ENCODE data around the gene KRT17.
"Not testable (repeated sequence)": the region's sequence is repeated elsewhere in the genome, so short reads cannot be mapped to it uniquely, and the experiment has no call there.

KRT17 gene

DNA sequence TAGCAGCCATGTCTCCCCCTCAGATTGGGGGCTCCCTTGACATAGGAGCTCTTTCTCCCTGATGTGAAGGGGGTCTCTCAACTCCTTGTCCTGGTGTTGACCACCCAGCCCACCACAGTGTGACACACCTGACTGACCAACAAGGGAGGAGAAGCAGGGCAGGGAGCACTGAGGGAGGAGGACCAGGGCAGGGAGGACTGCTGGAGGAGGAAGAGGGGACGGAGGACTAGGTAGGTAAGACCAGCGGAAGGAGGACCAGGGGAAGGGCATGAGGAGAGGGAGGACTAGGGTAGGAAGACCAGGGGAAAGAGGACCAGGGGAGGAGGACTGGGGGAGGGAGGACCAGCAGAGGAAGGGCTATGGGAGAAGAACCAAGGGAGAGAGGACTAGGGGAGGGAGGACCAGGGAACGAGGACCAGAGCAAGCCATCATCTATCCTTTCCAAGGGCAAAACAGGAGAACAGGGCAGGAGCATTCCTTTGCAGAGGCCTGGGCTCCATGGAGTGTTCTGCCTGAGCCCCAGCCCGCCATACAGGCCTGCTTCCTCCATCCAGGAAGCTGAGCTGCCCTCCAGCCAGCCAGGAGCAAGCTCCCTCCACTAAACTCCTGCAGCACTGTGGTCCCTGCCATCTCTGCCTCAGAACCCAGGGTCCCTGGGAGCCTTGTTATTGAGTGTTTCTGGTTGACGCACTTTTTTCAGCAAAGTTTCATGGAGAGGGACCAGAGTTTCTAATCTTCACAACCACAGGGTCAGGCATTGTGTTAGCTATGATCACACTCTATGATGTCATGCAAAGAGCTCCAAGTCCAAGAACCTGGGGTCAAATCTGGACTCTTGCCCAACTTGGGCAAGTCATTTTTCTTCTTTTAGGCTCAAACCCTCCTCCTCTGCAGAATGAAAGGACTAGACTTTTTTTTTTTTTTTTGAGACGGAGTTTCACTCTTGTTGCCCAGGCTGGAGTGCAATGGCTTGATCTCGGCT, 15.4 kb upstream of the KRT17 start:
- intact Hi-C loops (cut with DNase I), result no loop called here
- DNase-seq, result no peak

DNA sequence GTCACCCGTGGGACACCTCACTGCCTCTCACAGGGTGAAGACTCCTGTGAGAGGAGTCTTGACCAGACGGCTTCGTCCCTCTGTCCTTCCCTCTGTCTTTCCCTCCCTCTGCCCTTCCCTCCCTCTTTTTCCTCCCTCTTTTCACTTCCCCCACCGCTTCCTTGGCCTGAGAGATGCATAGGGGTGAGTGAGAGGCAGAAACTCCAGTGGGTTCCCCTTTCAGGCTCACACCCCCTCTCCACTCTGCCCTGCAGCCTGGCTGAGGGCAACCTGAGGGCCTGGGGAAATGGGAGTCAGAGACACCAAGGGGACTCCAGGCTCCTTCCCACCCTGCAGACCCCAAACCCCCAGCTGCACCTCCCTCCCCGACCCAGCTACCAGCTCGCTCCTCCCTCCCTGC, 14.6 kb upstream of the KRT17 start:
- DNase-seq, result no peak

DNA sequence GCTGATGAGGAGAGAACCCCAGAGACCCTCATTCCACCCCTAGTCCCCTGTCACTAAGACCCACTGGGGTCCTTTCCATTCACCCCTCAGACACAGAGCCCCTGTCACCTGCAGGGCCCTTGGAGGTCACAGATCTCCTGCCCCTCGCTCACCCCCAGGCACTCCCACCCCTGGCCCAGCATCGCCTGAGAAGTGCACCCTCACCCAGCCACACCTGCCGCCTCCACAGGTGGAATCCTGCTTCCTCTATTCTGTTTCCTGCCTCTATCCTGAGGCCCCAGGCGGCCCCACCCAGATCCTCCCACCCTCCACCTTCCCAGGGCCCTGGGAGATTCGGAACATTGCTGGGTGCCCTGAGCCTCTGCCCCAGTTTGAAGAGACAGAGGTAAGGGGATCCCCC, 13.8 kb upstream of the KRT17 start:
- intact Hi-C loops (cut with DNase I), result no loop called here
- DNase-seq, result no peak

More for the DNA sequence above, 14.6 kb upstream of the KRT17 start:
- intact Hi-C loops (cut with DNase I), result no loop called here

DNA sequence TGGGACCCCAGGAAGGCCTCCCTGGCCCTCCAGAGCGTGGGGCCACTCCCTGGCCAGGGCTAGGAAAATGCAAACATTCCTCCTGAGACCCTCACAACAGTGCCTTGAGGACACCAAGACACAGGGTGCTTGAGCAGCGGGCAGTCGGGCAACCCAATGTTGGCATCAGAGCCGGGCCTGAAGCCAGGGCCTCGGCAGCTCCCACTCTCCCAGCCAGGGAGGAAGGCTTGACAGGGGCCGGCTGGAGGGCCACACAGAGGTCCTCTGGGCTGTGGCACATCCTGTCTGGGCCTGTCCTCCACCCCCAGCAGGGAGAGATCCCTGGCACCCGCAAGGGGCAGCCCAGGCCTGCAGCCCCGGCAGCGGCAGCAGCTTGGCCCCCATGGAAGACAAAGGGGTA, 12.3 kb upstream of the KRT17 start:
- intact Hi-C loops (cut with DNase I), result no loop called here
- no peak for DNase-seq

DNA sequence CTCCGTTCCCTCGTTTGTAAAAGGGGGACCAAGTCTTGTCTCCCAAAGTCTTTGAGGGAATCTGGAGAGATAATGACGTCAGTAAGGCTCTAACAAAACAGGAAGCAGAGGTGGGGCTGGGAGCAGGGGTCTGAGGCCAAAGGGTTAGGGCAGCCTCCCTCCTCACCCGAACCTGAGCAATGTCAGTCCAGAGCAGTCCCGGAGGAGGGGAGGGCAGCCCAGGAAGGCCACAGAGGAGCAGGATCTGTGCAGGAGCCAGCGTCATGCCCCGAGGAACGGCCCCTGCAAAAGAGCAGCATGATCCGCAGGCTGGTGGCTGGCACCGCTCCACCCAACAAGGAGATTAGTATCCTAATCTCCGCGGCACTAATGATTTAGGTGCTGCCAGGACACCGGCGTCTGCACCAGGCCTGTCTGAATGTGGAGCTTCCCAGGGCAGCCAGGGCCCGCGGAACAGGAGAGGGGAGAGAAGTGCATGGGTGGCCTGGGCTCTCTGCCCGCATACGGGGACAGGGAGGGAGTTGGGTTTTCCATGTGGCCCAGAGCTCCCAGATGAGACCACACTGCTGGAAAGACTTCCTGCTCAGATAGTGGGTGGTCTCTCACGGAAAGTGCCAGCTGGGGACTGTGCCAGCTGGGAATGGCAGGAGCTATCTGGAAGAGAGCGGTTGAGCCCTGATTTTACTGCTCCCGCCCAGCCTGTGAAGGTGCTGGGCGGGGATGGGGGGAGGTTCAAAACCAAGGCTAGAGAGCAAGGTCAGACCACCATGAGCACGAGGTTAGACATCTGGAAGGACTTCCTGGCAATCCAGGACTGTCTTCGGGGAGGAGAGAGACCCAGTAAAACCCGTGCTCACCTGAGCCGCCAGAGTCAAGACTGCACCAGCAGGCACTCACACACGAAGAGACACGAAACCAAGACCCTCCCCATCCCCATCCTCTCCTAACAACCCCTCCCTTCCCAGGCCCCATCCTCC, 11.0 kb upstream of the KRT17 start:
- intact Hi-C loops (cut with DNase I), result no loop called here

DNA sequence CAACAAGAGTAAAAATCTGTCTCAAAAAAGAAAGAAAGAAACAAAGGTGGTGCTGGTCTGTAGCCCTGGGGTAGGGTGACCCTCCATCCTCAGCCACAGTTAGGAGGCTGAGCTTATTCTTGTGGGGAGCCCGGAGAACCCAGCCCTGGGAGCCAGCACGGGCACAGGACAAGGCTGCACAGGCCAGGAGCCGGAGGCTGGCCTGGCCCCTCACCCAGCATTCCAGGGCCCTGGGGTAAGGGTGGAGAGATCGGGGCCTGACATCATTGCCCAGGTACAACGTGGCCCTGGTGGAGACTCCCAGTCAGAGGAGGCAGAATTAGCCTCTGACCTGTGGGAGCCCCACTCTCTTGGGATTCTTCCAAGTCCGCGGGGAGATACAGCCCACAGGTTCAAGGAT, 10.3 kb upstream of the KRT17 start:
- no peak for DNase-seq
- intact Hi-C loops (cut with DNase I), result no loop called here

More for the DNA sequence above, 11.0 kb upstream of the KRT17 start:
- no peak for DNase-seq

DNA sequence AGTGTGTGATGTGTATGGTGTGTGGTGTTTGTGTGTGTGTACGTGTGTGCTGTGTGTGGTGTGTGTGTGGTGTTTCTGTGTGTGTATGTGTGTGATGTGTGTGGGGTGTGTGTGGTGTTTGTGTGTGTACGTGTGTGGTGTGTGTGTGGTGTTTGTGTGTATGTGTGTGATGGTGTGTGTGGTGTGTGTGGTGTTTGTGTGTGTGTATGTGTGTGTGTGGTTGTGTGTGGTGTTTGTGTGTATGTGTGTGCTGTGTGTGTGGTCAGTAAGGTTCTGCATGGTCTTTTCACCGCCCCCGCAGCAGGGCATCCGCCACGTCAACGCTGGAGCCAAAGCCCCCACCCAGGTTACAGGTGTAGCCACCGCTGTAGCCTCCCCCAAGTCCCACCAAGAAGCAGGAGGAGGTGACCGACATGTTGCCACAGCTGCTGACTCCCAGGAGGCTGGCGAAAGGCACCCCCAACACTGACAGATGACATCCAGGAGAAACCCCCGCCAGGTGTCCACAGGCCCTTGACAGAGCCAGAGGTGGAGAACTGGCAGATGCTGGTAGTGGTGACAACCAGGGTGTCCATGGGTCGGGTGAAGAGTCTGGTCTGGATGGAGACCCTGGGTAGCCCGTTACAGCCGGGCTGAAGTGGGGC, 9.3 kb upstream of the KRT17 start:
- no peak for DNase-seq
- intact Hi-C loops (cut with DNase I), result no loop called here

DNA sequence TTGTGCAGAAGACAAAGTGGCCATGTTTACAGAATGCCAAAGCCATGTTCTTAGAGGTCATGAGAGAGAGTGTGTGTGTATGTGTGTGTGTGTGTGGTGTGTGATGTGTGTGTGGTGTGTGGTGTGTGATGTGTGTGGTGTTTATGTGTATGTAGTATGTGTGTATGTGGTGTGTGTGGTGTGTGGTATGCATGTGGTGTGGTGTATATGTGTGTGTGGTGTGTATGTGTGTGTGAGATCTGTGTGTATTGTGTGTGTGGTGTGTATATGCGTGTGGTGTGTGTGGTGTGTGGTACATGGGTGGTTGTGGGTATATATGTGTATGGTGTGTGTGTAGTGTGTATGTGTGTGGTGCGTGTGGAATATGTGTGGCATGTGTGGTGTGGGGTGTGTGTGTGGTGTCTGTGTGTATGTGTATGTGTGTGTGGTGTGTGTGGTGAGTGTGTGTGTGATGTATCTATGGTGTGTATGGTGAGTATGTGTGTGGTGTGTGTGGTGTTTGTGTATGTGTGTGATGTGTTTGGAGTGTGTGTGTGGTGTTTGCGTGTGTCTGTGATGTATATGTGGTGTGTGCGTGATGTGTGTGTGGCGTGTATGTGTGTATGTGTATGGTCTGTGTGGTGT, 8.2 kb upstream of the KRT17 start:
- intact Hi-C loops (cut with DNase I), result no loop called here
- no peak for DNase-seq

DNA sequence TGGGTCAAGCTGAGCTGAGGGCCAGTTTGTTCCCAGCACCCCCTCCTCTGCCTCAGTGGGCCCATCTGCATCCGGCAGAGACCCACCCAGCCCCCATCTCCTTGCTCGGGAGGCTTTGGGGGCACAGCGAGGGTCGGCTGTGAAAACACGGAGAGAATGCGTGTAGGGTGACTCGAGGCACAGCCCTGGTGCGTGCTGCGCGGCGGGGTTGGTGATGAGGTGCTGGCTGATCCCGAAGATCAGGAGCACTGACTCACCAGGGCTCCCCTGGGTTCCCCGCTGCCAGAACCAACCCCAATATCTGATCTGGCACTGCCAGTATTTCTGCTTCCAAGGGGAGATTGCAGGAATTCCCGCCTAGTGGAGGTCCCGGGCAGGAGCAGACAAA, 7.5 kb upstream of the KRT17 start:
- intact Hi-C loops (cut with DNase I), result no loop called here
- no peak for DNase-seq

DNA sequence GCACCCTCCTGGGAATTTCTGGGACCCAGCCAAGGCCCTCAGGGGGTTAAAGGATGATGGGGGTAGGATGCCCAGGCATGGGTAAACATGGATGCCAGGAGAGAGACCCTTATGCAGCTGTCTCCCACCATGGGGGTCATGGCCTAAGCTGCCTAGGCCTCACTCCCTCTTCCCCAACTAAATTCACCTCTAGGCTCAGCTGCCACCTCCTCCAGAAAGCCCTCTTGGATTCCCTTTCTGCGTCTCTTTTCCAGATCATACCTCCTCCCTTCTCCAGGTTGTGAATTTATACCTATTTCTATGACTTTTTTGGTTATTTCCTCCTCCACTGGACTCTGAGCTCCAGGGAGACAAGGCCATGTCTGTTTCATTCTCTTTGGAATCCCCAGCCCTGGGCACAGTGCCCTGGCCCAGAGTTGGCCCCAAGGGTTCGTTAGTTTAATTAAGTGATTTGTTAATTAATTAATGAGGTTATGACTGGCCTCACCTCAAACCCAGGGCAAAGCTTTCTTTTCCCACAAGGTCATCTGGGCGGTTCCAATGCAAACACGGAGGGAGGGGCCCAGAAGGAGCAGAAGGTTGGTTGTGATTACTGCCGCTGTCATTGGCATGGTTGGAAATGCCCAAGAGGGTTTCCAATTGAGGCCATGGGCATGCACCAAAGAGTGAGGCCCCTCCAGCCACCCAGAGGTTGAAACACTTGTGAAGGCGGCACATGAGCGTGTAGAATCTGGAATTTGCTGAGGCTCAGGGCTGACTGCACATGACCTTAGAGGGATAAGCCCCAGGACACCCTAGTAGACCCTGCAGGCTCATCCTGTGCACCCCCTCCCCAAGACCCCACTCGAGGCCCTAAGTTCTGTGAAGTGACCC, 6.9 kb upstream of the KRT17 start:
- intact Hi-C loops (cut with DNase I), result no loop called here
- DNase-seq, result no peak

DNA sequence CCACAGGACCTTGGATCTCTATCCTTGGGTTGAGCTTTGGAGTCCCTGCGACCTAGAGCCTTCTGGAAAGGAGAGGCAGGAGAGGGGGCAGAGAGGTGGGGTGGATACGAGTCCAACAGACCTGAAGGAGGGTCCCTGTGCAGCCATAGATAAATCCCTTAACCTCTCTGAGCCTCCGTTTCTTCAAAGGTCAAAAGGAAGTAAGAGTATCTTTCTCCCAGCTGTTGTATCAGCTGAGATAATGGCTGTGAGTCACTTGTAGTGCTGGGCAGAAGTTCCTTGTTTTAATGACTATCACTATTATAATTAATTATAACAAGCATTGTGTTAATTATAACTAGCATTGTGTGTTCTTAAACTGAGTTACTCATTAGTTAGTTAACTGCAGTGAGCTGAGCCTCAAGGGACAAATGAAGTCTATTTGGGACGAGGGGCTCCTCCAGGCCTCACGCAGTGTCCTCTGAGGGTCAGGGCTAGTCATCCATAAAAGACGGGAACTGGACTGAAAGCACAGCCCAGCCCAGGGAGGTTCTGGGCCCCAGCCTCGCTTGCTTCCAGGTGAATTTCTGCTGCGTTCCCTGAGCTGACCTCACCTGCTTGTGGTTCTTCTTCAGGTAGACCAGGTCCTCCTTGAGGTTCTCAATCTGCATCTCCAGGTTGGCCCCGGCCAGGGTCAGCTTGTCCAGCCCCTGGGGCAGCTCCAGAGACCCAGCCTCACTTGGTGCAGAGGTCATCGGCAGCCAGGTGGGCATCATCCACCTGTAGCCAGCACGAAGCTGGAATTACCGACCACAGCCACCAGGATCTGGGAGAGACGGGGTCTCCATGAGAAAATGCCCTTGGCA, 5.7 kb upstream of the KRT17 start:
- DNase-seq, result no peak
- intact Hi-C loops (cut with DNase I), result no loop called here

DNA sequence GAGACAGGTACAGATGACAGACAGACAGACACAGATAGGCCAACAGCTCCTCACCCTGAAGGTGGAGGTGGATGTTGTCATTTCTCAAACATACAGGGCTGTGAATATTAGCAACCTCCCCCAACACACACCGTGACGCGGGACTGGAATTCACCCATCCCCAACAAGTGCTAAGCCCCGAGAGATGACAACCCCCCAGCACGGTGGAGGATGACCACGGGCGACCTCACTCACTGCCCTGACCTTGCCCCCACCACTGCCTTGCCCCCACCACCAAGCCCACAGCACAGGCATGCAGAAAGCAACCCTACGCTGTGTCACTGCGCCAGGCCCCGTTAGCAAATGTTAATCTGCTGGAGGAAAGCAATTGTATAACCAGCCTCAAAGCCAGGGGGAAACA, 4.9 kb upstream of the KRT17 start:
- DNase-seq, result no peak
- intact Hi-C loops (cut with DNase I), result no loop called here

DNA sequence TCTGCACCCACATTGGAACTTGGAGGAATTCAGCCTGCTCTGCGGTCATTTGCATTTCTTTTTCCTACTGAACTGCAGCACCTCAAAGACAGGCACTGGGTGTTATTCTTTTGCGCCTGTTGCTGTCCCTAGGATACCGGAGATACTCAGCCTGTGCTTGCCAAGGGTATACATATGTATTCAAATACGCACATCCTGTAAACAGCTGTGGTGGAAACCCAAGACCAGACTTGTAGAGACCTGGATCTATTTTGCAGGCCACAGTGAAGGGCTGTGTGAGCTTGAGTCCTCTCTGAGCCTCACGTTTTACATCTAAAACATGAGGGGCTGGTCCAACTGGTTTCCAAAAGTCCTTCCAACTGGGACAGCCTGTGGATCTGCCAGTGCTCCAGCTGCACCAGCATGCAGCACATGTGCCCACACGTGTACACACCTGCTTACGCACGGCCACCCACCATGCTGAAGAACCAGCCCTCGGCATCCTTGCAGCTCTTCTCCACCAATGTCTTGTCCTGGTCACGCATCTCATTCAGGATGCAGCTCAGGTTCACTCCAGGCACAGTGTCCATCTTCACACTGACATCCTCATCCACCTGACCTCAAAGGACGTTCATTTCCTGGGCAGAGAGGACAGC, 4.4 kb upstream of the KRT17 start:
- intact Hi-C loops (cut with DNase I), result not testable (repeated sequence)

DNA sequence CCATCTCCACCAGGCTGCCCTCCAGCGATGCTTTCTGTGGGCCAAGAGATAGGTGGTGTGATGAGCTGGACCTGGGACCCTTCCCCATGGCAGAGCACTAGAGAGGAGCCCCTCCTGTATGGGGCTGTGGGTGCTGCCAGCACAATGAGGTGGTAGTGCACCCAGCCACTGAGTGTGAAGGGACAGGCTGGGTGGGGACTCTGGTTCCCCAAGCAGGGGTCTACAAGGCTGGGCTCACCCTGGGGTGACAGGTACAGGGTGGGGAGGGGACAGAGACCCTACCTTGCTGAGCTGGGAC, 3.6 kb upstream of the KRT17 start:
- DNase-seq; intact Hi-C loops (cut with DNase I): not testable (repeated sequence)

More for the DNA sequence above, 4.4 kb upstream of the KRT17 start:
- not testable (repeated sequence) for DNase-seq

DNA sequence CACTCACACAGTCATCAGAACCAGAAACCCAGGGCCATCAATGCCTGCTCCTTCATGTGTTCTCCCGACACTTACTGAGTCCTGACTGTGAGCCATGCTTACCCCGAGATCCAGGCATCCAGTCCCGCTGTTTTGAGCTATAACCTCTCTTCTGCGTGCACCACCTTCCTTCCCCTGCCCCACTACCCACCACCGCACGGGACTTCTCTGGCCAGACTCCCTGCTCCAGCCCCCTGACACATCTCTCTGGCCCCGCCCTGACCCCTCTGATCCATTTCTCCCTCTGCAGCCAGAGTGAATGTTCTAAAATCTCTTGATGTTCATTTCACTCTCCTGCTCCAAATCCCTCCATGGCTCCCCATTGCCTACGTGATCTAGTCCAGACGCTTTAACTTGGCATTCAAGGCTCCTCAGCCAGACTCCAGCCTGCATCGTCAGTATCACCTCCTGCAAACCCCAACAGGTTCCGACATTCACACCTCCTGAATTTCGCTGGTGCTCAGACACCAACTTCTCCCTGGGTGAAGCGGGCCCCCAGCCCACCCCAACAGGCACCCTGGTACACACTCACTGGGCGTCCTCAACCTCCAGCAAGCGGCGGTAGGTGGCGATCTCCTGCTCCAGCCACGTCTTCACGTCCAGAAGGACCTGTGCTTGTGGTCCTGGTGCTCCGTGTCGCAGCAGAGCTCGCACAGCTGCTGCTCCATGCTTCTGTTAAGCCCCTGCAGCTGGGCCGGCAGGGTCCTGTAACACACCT, 3.1 kb upstream of the KRT17 start:
- no peak for DNase-seq
- intact Hi-C loops (cut with DNase I), result no loop called here

DNA sequence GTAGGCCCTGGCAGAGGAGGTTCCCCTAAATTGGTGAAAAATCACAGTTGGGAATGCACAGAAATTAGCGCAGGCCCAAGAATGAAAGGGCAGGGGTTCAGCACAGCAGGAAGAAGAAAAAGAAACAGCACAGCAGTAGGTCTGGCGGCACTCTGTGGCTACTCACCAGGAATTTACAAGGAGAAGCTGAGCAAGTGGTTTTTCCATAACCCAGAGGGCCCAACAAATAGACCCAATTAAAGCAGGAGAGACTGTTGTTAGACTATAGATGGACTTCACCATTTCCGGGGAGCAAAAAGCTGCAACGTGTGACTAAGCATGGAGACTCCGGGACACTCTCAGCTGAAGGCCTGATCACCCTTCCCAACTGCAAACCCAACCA, 2.5 kb upstream of the KRT17 start:
- not testable (repeated sequence) for DNase-seq

More for the DNA sequence above, 2.5 kb upstream of the KRT17 start:
- intact Hi-C loops (cut with DNase I), result not testable (repeated sequence)
